Left colon (tissue), 2 donors: ENCODE data around the gene XRN2. TPM values are rescaled to one million over a fixed set of nuclear protein-coding genes. Genes with fewer than 3 reads are reported as not detected.

Experiments used
- ATAC-seq: fragments of 200-7000 bp; cut with Tn5 transposase; one replicate; pipeline ENCODE4 v1.9.1; 2020; ENCODE audit warnings: mild to moderate bottlenecking, moderate library complexity
- DNase-seq, 2 donors: peaks; one replicate each; pipeline ENCODE4 v3.0.0-alpha.2; 2020
- intact Hi-C, 2 donors: fragments of 100-400 bp; cut with DNase I in 1 of 2; cut with micrococcal nuclease in 1 of 2; formaldehyde crosslinking; loops; one replicate each; pipeline versions ENCODE4 v1.11.2 to v1.14.0; 2022; cut with DNase I, micrococcal nuclease
- total RNA-seq, 2 donors: library from RNA; stranded (reverse); fragmentation: NEBNext Ultra II Directional; extraction: Animal tissue kit (Norgen Biotek cat#: 25700); gene quantifications; one replicate each; pipeline ENCODE4 v1.2.1, GENCODE V29; 2021
- donor health status: DM: no; HTN: no; CAD: no.
- donor health status: DM: yes; HTN: yes; CAD: no.

XRN2 gene
- total RNA-seq, 2 donors from 2014 or later: 31.9 to 40.2 TPM

GRCh38 chr20:21373436-21373835 lies 70.3 kb downstream of the XRN2 start:
- no peak for ATAC-seq
- no peak for DNase-seq
- intact Hi-C loops: no loop called here

- no peak for DNase-seq
- intact Hi-C loops: no loop called here
- ATAC-seq: no peak
Measured at GRCh38 chr20:21376626-21377025, 73.5 kb downstream of the XRN2 start.

- intact Hi-C loops: no loop called here
- no peak for DNase-seq
- ATAC-seq: no peak
Measured at GRCh38 chr20:21377701-21378100, 74.6 kb downstream of the XRN2 start.

- DNase-seq: no peak
- ATAC-seq: no peak
- intact Hi-C loops: no loop called here
Measured at GRCh38 chr20:21378259-21378658, 75.1 kb downstream of the XRN2 start.

- DNase-seq: no peak
- intact Hi-C loops: no loop called here
Measured at GRCh38 chr20:21380711-21381110, 77.6 kb downstream of the XRN2 start.

GRCh38 chr20:21381619-21382018 lies 78.5 kb downstream of the XRN2 start:
- no peak for DNase-seq
- ATAC-seq: no peak
- intact Hi-C loops: no loop called here

More at GRCh38 chr20:21380711-21381110, 77.6 kb downstream of the XRN2 start:
- no peak for ATAC-seq

GRCh38 chr20:21384308-21384892 lies 81.3 kb downstream of the XRN2 start:
- ATAC-seq (no peak), DNase-seq (no peak)
- intact Hi-C loops: no loop called here

GRCh38 chr20:21386111-21386510 lies 83.0 kb downstream of the XRN2 start:
- DNase-seq (no peak), ATAC-seq (no peak)
- intact Hi-C loops: no loop called here

GRCh38 chr20:21387528-21387927 lies 84.4 kb downstream of the XRN2 start:
- intact Hi-C loops: no loop called here
- ATAC-seq (no peak), DNase-seq (no peak)

GRCh38 chr20:21388566-21388965 lies 85.4 kb downstream of the XRN2 start:
- no peak for ATAC-seq
- DNase-seq: no peak
- intact Hi-C loops: no loop called here

GRCh38 chr20:21389368-21389767 lies 86.2 kb downstream of the XRN2 start:
- ATAC-seq (no peak), DNase-seq (no peak)
- intact Hi-C loops: no loop called here

GRCh38 chr20:21390768-21391167 lies 87.6 kb downstream of the XRN2 start:
- intact Hi-C loops: no loop called here
- DNase-seq: no peak
- ATAC-seq: no peak

- ATAC-seq: no peak
- intact Hi-C loops: no loop called here
- DNase-seq: no peak
Measured at GRCh38 chr20:21391185-21391971, 88.2 kb downstream of the XRN2 start.

GRCh38 chr20:21391972-21392352 lies 88.8 kb downstream of the XRN2 start:
- DNase-seq: no peak
- ATAC-seq: no peak
- intact Hi-C loops: no loop called here

- intact Hi-C loops: no loop called here
- ATAC-seq (no peak), DNase-seq (no peak)
Measured at GRCh38 chr20:21393166-21393565, 90.0 kb downstream of the XRN2 start.

GRCh38 chr20:21393816-21394519 lies 90.8 kb downstream of the XRN2 start:
- DNase-seq (no peak), ATAC-seq (no peak)
- intact Hi-C loops: no loop called here

- no peak for DNase-seq
- ATAC-seq: no peak
- intact Hi-C loops: no loop called here
Measured at GRCh38 chr20:21394551-21394950, 91.4 kb downstream of the XRN2 start.

GRCh38 chr20:21395051-21395665 lies 92.0 kb downstream of the XRN2 start:
- DNase-seq (no peak), ATAC-seq (no peak)
- intact Hi-C loops: no loop called here

- ATAC-seq: peak; percentile 32
- intact Hi-C loops: no loop called here
- peak in 1 of 2 donors; percentile 7 for DNase-seq
Measured at GRCh38 chr20:21395666-21396598, 92.8 kb downstream of the XRN2 start.
